Fibroblast of lung (primary cell): ENCODE measurements around the gene COQ6. TPM values are rescaled to one million over a fixed set of nuclear protein-coding genes. Genes with fewer than 3 reads are reported as not detected.
"Not testable (repeated sequence)": the region's sequence is repeated elsewhere in the genome, so short reads cannot be mapped to it uniquely, and the experiment has no call there.

Source experiments
- DNase-seq, 2 donors: peaks; one replicate each; pipeline versions ENCODE4 v3.0.0 to v3.0.0-alpha.2; 2010; ENCODE audit warnings: low read depth in 2 of 2
- H2AFZ ChIP-seq: 2 replicates; pipeline ENCODE4 v1.5.1; 2012; ENCODE audit warnings: low read length, control low read depth, inconsistent platforms
- H3K27ac ChIP-seq: 2 replicates; pipeline ENCODE4 v1.5.1; 2011; ENCODE audit warnings: low read length, control low read depth; ENCODE audit not compliant: insufficient read depth
- H3K27me3 ChIP-seq: 2 replicates; pipeline ENCODE4 v1.5.1; 2011; ENCODE audit warnings: mild to moderate bottlenecking, low read length; ENCODE audit not compliant: control insufficient read depth, insufficient read depth
- H3K36me3 ChIP-seq: 2 replicates; pipeline ENCODE4 v1.5.1; 2011; ENCODE audit warnings: low read length; ENCODE audit not compliant: control insufficient read depth, insufficient read depth
- H3K4me1 ChIP-seq: 2 replicates; pipeline ENCODE4 v1.5.1; 2011; ENCODE audit warnings: low read length; ENCODE audit not compliant: control insufficient read depth, insufficient read depth; ENCODE audit errors: extremely low read depth
- H3K4me2 ChIP-seq: 2 replicates; pipeline ENCODE4 v1.5.1; 2011; ENCODE audit warnings: low read length, control low read depth; ENCODE audit not compliant: insufficient read depth; ENCODE audit errors: extremely low read depth
- H3K4me3 ChIP-seq, 4 experiments: fragments of 200-600 bp in 1 of 4; sonication (generic) in 1 of 4; replicated peaks in 1 of 4; 2 replicates each; pipeline ENCODE4 v1.5.1; 2011 to 2016; ENCODE audit warnings: low read length in 4 of 4, low read depth in 3 of 4, mild to moderate bottlenecking in 3 of 4, control low read depth in 2 of 4, inconsistent platforms in 1 of 4, mixed read lengths in 1 of 4; ENCODE audit not compliant: insufficient read depth in 1 of 4; ENCODE audit errors: control extremely low read depth in 1 of 4
- H3K79me2 ChIP-seq: 2 replicates; pipeline ENCODE4 v1.5.1; 2012; ENCODE audit warnings: mild to moderate bottlenecking, low read length, inconsistent platforms; ENCODE audit not compliant: control insufficient read depth, insufficient read depth
- H3K9ac ChIP-seq: 2 replicates; pipeline ENCODE4 v1.5.1; 2011; ENCODE audit warnings: mild to moderate bottlenecking, low read length, control low read depth; ENCODE audit not compliant: insufficient read depth
- H3K9me3 ChIP-seq: 2 replicates; pipeline ENCODE4 v1.5.1; 2012; ENCODE audit warnings: low read depth, low read length; ENCODE audit not compliant: control insufficient read depth, insufficient read depth
- H4K20me1 ChIP-seq: 2 replicates; pipeline ENCODE4 v1.5.1; 2011; ENCODE audit warnings: low read length; ENCODE audit not compliant: control insufficient read depth, insufficient read depth; ENCODE audit errors: extremely low read depth
- EZH2 ChIP-seq: IDR thresholded peaks from 2 replicates; pipeline ENCODE4 v1.5.1; 2012; ENCODE audit warnings: low read length, control low read depth, mild to moderate bottlenecking; ENCODE audit errors: missing control alignments
- polyA plus RNA-seq, 2 donors: library from polyadenylated mRNA; depleted of rRNA in 1 of 2; stranded (reverse) in 1 of 2; unstranded in 1 of 2; fragments of >200 nt; gene quantifications; 2 replicates each; pipeline ENCODE4 v1.2.1, GENCODE V29; 2011 to 2012; ENCODE audit warnings: missing spikeins in 1 of 2
- total RNA-seq: library from RNA; depleted of rRNA; stranded (reverse); fragments of >200 nt; gene quantifications from 2 replicates; pipeline ENCODE4 v1.2.1, GENCODE V29; 2014
- TF ChIP-seq, protein P1 (sequence below), 2 donors: IDR thresholded peaks in 1 of 2; conservative IDR thresholded peaks in 1 of 2; 1 replicate in 1 of 2; 2 replicates in 1 of 2; pipeline ENCODE4 v1.5.1; 2011 to 2012; ENCODE audit warnings: low read length in 2 of 2, control low read depth in 1 of 2, inconsistent platforms in 1 of 2, low read depth in 1 of 2, mild to moderate bottlenecking in 1 of 2

Gene COQ6
- total and polyA plus RNA-seq, 2 donors (not counting 1 experiment from before 2014, with no cell fraction given): 18.0 to 20.8 TPM

DNA sequence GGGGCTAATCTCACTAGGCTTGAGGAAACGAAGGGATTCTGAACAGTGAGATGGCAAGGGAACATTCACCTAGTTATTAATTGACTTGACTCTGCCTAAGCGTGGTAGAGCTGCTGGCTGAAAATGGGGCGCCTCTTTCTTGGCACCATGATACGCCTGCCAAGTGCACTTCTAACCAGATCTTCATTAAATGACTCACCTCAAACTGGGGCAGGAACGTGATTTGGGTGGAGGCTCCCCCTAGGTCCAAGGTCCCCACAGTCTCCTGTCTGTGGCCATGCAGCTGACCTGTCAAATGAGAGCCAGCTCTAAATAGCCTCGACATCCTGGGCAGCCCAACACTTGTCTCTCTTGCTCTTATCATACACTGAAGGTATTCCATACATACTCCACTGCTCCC is 26.0 kb downstream of the COQ6 start:
- TF ChIP-seq, protein P1, sequence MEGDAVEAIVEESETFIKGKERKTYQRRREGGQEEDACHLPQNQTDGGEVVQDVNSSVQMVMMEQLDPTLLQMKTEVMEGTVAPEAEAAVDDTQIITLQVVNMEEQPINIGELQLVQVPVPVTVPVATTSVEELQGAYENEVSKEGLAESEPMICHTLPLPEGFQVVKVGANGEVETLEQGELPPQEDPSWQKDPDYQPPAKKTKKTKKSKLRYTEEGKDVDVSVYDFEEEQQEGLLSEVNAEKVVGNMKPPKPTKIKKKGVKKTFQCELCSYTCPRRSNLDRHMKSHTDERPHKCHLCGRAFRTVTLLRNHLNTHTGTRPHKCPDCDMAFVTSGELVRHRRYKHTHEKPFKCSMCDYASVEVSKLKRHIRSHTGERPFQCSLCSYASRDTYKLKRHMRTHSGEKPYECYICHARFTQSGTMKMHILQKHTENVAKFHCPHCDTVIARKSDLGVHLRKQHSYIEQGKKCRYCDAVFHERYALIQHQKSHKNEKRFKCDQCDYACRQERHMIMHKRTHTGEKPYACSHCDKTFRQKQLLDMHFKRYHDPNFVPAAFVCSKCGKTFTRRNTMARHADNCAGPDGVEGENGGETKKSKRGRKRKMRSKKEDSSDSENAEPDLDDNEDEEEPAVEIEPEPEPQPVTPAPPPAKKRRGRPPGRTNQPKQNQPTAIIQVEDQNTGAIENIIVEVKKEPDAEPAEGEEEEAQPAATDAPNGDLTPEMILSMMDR (conservative IDR thresholded peaks at IDR 0.05 in 1 of 2, IDR thresholded peaks at IDR 0.05 in 1 of 2; ENCODE audit: low read depth in 1 of 2, low read length in 2 of 2): no peak
- TF ChIP-seq EZH2: no peak
- Histone ChIP-seq H3K79me2 (no peaks in the 10 kb centered on the region), H3K9me3 (no peaks in the 10 kb centered on the region), H3K27ac (no peak overlapping the region), H2AFZ (no peak overlapping the region), H3K4me1 (no peaks in the 10 kb centered on the region), H4K20me1 (no peaks in the 10 kb centered on the region), H3K9ac (no peak overlapping the region), H3K4me3 (no peak overlapping the region), H3K4me2 (no peak overlapping the region), H3K27me3 (no peaks in the 10 kb centered on the region), H3K36me3 (peaks cover 2% of the 10 kb centered on the region)
- DNase-seq: no peak

- Histone ChIP-seq H3K9ac (no peak overlapping the region), H3K4me1 (no peaks in the 10 kb centered on the region), H3K4me3 (no peak overlapping the region), H3K9me3 (no peaks in the 10 kb centered on the region), H4K20me1 (no peaks in the 10 kb centered on the region), H2AFZ (no peak overlapping the region), H3K27ac (no peak overlapping the region), H3K4me2 (no peak overlapping the region), H3K27me3 (no peaks in the 10 kb centered on the region), H3K79me2 (no peaks in the 10 kb centered on the region), H3K36me3 (peaks cover 2% of the 10 kb centered on the region)
- no peak for TF ChIP-seq EZH2
- TF ChIP-seq, protein P1 (conservative IDR thresholded peaks at IDR 0.05 in 1 of 2, IDR thresholded peaks at IDR 0.05 in 1 of 2; ENCODE audit: low read depth in 1 of 2, low read length in 2 of 2): no peak
- peak; percentile 51 to 70 for DNase-seq
Observed at GRCh38 chr14:73977896-73978295, 27.8 kb downstream of the COQ6 start.

GRCh38 chr14:73988065-73988464 is 38.0 kb downstream of the COQ6 start:
- Histone ChIP-seq H3K27me3 (no peaks in the 10 kb centered on the region), H3K4me2 (no peak overlapping the region), H3K9ac (no peak overlapping the region), H3K79me2 (no peaks in the 10 kb centered on the region), H4K20me1 (no peaks in the 10 kb centered on the region), H3K36me3 (no peaks in the 10 kb centered on the region), H3K27ac (no peak overlapping the region), H3K4me3 (no peak overlapping the region), H3K9me3 (no peaks in the 10 kb centered on the region), H2AFZ (no peak overlapping the region), H3K4me1 (no peaks in the 10 kb centered on the region)
- TF ChIP-seq, protein P1 (conservative IDR thresholded peaks at IDR 0.05 in 1 of 2, IDR thresholded peaks at IDR 0.05 in 1 of 2; ENCODE audit: low read depth in 1 of 2, low read length in 2 of 2): no peak
- TF ChIP-seq EZH2: no peak
- no peak for DNase-seq

GRCh38 chr14:73988656-73989055 is 38.6 kb downstream of the COQ6 start:
- H4K20me1 ChIP-seq, H3K4me3 ChIP-seq, H3K9me3 ChIP-seq, H3K9ac ChIP-seq, DNase-seq, H2AFZ ChIP-seq, H3K79me2 ChIP-seq, H3K27ac ChIP-seq, H3K4me1 ChIP-seq, H3K4me2 ChIP-seq, H3K27me3 ChIP-seq, H3K36me3 ChIP-seq: not testable (repeated sequence)
